Fibroblast of the conjunctiva (primary cell): ENCODE data around the gene WNT4.

Experiments
- DNase-seq: peaks from one replicate; pipeline ENCODE4 v3.0.0-alpha.2; 2010; ENCODE audit warnings: low read depth

The WNT4 gene

DNA sequence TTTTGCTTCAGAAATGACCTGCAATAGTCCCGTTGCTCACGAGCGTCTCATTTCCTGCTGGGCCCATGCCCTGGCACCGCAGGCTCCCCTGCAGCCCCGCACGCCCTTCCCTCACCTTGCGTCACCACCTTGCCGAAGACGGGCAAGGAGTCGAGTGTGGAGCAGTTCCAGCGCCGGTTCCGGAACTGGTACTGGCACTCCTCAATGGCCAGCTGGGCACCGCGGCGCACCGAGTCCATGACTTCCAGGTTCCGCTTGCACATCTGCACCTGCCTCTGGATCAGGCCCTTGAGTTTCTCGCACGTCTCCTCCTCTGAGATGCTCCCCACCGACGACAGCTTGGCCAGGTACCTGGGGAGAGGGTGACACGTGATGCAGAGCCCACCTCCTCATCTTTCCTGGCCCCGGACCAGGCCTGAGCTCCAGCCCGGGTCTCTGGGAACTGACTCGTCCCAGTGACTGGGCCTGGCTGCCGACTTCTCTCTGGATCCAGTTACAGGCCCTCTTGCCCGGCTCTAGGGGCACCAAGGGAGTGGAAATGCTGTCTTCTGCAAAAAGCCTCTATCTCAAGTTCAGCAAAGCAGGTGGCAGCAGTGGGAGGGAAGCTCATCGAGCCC lies 13.3 kb downstream of the WNT4 start:
- no peak for DNase-seq

DNA sequence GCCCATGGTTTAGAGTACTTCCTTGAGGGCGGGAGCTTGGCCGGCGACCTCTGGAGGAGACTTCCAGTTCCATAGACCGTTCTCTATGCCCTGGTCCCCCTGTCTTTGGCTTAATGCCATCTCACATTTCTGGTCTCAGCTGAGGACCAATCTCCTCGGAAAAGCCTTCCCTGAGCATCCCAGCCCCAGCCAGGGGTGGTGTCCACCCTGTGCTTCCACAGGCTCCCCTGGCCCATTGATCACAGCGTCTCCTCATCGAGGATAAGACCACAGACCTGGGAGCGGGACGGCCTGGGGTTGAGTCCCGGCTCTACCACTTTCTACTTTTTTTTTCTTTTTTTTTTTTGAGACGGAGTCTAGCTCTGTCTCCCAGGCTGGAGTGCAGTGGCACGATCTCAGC lies 14.5 kb downstream of the WNT4 start:
- DNase-seq: no peak

DNA sequence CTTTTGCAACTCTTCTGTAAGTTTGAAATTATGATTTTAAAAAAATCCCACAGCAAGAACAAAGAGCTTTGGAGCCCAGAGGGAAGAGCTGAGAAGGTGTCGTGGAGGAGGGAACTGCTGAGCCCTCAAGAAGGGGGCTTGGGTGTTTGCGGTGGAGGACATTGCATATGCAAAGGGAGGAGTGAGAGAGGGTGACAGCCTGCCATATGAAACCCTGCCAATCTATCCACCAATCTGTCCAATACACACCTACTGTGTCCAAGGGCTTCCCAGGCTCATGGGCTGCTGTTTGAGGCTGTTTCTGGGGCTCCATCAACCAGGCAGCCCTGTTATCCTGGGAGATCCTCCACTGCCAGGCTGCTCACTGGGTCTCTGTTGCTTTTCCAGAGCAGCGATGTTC lies 15.2 kb downstream of the WNT4 start:
- DNase-seq: no peak

DNA sequence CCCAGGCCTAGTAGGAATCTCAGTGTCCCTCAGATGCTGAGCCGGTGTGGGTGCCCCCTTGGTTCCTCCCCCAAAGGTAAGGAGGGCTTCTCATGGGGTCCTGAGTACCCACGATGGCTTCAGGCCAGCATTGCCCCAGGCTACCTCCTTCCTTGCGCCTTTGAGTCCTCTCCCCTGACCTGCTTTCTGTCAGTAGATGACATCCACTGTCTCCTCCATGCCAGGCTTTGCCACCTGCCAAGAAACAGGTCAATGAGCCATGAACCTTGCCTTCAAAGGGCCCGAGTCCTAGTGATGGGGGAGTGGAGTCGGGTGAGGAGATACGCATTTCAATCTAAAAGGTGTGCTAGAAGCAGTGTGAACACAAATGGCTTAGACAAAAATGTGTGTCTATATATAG lies 15.6 kb downstream of the WNT4 start:
- DNase-seq: no peak

DNA sequence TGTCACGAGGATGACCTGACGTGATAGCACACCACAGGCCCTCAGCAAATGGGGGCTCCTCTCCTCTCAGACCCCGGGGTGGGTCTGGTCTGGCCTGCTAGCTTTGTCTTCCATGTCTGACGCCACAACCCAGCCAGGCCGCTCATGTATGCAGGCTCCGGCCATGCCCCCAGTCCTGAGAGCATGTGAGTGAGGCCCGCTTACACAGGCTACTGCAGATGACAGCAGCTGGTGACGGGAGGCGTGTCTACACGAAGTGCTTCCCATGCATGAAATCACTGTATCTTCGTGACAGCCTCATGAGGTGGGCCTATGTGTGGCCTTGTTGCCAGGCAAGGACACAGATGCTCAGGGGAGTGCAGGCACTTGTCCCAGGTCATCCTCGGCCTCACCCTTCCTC lies 16.4 kb downstream of the WNT4 start:
- DNase-seq: no peak

DNA sequence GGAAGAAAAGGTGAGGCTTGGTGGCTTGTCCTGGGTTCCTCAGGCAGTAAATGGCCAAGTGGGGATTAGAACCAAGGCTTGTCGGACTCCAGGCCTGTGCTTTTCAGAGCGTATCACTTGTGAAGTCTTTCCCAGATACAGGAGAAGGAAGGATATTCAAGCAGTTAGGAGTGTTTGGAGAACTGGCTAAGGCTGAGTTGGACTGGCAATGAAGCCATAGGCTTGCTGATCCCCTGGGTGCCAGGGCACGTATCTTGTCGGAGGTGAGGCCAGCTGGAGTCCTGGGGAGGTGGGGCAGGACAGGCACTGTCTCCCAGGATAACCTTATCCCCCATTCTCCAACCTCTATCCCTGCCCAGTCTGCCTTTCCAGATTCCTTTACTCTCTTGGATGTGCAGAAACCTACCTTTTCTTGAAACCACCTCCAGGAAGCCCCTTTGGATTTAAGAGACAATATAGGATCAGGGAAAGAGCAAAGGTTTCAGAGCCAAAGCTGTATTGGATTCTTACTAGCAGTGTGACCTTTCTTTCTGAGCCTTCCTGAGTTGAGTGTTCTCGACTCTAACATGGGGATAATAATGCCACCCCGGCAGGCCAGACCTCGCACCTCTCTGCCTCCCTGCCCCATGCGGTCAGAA lies 18.2 kb downstream of the WNT4 start:
- DNase-seq: no peak

DNA sequence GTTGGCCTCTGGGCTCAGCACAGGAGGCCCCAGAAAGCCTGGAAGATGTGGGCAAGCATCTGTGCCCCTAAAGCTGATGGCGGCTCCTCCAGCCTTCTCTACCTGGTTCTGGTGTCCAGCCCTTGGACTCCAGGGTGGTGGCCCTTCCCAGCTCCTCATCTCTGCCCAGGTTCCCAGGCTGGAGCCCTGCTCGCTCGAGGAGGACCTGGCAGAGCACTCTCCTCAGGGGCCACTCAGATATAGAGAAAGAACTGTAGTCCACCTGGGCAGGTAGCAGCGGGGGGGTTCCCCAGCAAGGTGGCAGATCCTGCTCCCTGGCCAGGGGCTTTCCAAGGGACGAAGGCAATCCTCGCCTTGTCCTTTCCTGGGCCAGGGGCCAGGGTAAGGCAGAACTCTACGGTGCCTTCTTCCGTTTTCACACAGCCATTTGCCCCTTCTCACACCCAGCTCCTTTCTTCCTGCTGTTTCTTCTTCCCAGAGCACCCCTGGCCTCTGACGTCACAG lies 18.9 kb downstream of the WNT4 start:
- no peak for DNase-seq

DNA sequence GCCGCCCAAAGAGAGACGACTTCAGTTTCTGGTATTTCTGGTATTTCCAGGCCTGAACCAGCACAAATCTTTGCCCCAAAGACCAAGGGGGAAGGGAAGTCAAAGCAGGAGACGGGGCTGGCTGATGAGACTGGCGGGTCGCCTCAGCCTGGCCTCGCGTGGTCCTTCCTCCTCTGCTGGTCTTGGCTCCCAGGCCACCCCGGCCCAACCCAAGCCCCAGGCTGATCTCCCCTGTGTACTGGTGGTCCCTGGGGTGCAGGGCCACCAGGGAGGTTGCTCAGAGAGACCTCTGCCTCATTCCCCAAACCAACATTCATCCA lies 19.9 kb downstream of the WNT4 start:
- no peak for DNase-seq

DNA sequence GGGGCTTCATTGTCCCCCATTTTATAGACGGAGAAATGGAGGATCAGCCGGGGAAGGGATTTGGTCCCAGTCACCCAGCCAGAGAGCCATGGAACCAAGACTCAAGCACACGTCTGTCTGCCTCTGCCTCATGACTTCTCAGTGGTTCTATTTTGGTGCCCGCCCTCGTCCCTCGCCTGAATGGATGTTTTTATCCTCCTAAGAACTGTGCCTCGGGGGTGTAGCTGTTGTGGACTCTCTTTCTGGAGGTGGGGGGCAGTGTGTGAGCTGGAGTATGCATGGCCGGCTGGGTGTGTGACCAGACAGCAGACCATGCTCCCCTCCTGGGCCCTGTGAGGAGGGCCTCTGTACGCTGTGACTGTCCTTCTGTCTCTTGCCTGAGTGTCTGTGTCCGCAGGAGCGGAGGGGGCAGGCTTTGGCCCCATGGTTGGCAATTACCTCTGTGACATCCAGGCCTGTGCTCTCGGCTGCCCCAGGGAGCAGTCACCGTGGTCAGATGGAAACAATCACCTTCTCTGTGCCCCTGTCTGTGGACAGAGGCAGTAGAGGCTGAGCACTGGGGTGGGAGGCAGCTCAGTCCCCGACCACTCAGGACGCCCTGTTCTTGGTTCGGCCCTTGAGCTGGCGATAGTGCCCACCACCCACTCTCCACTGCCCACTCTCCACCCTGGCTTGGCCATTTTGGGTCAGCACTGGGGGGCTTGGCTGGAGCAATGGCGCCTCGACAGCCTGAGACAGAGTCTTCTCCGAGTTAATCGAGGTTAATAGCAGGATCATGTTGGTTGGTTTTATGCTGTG lies 20.4 kb downstream of the WNT4 start:
- no peak for DNase-seq

DNA sequence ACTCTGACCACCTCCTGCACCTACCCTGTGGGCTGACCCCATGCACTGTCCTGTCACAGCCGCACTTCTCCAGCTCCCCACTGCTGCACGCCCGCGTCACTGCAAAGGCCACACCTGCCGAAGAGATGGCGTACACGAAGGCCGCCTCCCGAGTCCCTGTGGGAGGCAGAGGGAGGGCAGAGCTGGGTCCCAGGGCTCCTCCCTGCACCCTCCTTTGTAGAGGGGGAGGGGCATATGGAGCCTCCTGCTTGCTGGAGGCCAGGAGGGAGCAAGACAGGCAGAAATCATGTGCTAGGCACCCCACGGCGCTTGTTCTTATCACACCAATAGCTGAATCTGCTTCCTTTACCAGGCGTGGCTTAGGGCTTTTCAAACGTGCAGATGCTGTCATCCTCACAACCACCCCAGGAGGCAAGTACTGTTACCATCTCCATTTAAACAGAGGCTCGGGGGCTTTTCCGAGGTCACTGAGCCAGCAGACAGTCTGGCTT lies 21.4 kb downstream of the WNT4 start:
- DNase-seq: no peak

DNA sequence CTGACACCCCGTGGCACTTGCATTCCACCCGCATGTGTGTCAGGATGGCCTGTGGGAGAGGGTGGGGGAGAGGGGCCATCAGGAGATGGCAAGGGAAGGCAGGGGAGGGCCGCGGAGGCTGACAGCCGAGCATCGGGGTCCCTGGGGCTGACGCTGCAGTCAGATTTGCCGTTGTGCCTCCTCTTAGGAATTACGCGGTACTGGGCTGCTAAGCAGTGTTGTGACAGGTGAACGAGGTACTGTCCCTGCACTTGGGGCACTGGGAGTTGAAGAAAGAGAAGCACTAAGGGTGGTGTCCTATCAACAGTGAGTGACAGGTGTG lies 22.5 kb downstream of the WNT4 start:
- DNase-seq: no peak

DNA sequence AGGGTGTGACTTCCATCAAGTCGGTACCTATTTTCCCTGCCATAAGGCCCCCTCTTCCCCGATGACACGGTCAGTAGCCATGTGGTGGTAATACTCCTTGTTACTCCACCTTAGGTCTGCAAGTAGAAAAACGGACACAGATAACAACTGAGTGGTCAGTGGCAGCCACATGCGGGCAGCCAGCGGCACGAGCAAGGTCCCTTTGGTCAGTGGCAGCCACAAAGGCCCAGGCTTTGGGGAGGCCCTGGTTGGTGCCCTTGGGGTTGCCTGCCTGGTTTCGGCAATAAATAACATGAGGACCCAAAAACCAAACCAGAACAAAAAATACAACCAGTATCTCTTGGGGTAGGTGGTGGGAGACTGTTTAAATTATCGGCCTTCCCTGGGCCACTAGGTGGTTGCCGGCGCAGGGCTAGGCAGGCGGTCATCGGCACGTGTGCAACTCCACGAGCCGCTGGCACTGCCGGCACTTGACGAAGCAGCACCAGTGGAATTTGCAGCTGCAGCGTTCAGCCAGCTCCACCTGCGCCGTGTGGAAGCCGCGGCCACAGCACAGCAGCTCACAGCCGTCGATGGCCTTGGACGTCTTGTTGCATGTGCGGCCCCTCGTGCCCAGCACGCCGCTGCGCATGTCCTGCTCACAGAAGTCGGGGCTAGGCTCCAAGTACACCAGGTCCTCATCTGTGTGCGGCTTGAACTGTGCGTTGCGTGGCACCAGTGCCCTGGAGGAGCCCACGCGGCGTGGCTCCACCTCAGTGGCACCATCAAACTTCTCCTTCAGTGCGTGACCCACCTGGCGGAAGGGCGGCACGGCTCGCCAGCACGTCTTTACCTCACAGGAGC lies 23.1 kb downstream of the WNT4 start:
- no peak for DNase-seq

DNA sequence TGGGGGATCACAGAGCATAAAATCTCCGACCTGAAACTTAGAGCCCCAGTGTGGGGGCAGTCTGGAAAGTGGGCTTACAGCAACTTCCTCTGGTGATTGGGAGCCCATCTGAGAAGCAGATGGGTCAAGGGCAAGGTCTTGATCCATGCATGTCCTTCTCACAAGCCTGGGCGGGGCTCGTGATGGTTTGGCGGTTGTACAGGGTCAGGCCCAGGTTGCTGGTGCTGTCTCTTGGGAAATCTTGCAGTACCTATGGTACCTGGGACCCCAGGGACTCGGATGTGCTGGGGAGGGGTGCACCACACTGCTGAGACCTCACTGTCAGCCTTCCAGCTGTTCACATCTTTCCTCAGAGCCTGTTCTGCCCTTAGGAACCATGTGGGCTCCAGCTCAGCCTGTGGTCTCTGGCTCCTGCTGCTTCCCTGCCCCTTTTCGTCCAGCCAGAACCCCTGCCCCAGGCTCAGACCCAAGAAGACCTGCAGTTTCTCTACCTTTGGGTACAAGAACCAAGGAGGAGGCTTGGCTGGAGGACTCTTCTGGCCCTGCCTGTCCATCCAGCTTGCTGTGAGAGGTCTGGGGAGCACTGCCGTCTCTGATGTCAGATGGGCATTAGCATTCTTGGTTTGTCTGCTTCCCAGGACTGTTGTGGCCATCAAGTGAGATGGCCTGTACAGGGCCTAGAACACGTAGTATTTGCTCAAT lies 24.5 kb downstream of the WNT4 start:
- no peak for DNase-seq

DNA sequence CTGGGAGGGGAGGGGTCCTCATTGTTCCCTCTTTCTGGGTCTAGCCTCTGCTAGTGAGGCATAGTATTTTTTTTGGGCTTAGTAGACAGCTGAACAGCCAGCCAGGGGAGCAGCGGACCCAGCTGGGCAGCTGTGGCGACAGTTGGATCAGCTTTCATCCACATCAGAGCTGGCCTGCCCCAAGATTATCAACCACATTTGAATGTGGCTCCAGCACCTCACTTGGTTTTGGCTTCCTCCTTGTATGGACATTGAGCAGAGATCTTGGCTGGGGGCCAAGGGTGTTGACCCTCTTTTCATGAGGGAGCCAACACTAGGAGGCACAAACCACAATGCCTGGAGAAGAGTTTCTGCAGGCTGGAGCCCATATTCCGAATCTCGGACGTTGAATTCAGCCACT lies 25.0 kb downstream of the WNT4 start:
- peak; percentile 6 for DNase-seq

DNA sequence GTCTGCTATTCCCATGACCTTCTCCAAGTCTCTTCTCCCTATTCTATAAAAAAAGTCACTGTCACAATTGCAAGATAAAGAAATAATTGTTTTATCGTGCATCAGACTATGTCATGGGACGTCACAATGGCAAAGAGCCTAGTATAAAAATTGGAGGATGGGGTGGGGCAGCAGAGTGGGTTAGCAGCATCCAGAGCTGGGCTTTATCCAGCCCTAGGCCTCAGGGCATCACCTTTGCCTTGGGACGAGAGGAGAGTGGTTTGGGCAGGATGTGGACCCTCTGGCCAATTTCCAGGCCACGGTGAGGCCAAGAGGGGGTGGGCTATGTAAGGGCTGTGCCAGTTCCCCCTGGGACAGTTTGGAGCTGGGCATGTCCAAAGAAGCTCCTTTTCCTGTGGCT lies 25.7 kb downstream of the WNT4 start:
- no peak for DNase-seq

DNA sequence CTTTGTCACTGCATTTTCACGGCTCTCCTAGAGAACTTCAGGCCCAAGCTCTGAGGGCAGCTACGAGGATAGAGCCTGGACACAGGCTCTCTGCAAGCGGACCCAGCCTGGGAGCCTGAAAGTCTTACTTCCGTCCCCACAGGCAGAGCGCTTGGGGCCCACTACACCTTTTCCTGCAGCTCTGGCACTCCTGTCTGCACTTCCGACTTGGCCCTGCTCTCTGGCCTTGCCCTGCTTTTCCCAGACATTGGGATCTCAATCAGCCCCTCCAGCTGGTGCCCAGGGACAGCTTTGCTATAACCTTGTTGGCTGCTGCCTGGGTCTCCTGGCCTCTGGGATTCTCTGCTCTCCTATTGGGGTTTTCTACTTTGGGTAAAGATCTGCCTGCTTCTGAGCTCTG lies 27.6 kb downstream of the WNT4 start:
- DNase-seq: no peak

DNA sequence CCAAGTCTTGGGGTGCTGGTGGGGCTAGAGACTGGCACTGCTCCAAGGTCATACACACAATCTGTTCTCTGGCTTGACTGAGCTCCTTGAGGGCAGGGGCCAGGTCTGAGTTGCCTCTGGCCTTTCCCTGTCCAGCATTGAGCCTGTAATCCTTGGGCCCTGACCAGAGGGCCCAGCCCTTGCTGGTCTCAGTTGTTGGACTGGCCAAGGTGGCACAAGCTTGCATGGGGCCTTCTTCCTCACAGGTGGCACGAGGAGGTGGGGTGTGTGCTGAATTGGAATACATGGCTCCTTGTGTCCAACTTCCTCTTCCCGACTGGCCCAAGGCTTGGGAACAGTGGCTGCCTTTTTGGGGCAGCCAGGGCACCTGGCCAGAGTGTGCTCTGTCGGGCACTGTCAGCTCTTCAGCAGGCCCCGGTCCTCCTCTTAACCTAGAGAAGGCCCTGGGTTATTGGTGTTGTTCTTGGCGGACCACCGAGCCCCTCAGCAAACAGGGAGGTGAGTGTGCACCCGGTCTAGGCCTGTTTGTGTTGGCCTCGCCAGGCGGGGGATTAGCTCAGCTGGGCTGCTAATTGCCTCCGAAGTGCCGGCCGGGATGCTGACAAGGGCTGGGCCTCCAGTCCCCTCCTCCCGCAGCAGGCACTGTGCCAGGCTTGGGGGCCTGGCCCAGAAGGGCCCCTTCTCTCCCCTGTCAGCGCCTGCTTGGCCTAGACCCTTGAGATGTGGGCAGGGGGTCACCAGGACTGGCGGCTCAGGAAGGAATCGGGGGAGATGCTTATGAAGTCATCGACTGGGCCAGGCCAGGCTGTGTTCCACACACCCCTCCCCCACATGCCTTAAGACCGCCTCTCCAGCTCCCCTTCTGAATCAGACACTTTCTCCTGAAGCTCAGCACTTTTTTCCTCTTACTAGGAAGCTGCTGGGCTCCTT lies 28.5 kb downstream of the WNT4 start:
- peak; percentile 53 for DNase-seq

DNA sequence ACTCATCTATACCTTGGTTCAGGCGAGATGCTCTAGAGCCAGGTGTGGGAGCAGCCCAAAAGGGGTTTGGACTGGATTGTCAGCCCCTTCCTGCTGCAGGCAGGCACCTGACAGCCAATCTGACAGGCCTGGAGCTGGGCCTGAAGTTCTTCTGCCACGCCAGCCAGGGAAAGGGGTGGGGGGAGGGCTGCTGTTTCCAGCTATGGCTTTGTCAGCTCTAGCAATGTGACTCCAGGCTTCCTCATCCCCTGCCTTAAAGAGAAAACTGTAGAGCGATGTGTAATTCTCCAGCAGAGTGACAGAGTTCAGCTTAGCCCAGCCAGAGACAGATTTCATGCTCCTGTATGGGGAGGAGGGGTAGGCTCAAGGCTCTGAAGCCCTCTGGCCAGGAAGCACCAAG lies 30.3 kb downstream of the WNT4 start:
- no peak for DNase-seq

DNA sequence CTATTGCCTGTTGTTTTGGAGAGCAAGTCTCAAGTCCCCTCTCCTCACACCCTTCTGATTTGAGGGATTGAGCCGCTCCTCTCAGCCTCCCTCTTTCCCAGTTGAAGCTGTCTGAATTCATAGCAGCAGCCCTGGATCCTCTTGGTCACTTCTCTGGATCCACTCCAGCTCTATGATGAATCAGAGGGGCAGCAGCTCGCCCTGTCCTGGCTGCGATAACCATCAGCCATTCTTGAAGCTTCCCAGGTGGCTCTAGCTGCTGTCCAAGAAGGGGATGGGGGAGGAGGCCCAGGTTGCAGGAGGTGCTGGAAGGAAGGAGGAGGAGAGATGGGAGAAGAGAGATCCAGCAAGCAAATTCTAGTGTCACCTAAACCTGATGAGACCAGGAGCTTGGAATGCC lies 31.3 kb downstream of the WNT4 start:
- DNase-seq: no peak

DNA sequence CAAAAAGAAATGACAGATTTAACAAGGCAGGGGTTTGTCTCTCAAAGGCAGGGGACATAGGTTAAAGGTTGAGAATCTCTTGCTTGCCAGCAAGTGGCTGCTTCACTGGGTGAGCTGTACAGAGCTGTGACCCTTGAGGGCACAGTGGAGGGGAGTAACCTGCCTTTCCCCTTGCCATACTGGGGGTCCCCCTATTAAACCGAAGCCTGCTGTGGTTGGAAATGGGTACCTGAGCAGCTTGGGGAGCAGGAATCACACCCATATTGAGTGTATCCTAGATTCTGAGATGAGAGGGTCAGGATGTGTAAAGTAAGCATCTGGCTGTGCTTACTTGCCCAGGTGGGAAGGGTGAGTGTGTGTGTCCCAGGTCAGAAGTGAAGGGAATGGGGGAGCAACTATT lies 31.8 kb downstream of the WNT4 start:
- DNase-seq: no peak

DNA sequence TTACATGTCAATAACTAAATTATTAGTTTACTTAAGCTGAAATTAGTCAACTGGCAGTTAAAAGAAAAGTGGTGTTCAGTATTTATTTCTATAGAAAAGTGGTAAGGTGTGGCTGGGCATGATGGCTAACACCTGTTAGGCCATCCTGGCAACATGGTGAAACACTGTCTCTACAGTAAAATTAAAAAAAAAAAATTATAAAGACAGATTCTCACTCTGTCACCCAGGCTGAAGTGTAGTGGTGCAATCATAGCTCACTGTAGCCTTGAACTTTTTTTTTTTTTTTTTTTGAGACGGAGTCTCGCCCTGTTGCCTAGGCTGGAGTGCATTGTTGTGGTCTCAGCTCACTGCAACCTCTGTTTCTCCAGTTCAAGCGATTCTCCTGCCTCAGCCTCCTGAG lies 32.9 kb downstream of the WNT4 start:
- DNase-seq: no peak
